Esophagus squamous epithelium (tissue), 4 donors: Measurements from ENCODE around the gene LCE4A.

Experiments
- CTCF ChIP-seq, 6 experiments: fragments of 450-650 bp in 4 of 6; fragments of 200-600 bp in 2 of 6; sonication (generic) in 2 of 6; IDR thresholded peaks; one replicate each; pipeline ENCODE4 v1.5.1; 2016 to 2019; ENCODE audit warnings: antibody characterized with exemption in 6 of 6, mild to moderate bottlenecking in 4 of 6, moderate library complexity in 4 of 6
- POLR2A ChIP-seq, 4 donors: fragments of 450-650 bp; IDR thresholded peaks; one replicate each; pipeline ENCODE4 v1.6.1; 2017; ENCODE audit warnings: antibody characterized with exemption in 4 of 4, mild to moderate bottlenecking in 4 of 4, moderate library complexity in 3 of 4

GRCh38 chr1:152718238-152718637 is 10.3 kb downstream of the LCE4A start:
- TF ChIP-seq CTCF (IDR thresholded peaks at IDR 0.05) (no peak), POLR2A (IDR thresholded peaks at IDR 0.05) (no peak)
